HEK293 (cell line): ENCODE results near the gene CLDN15.

Source experiments
- BCL11B ChIP-seq: fragments of 450-650 bp; formaldehyde crosslinking; IDR thresholded peaks from 2 replicates; pipeline ENCODE4 v1.5.1; 2016; ENCODE audit warnings: low read depth, missing biosample characterization, missing genetic modification characterization
- KLF10 ChIP-seq: fragments of 450-650 bp; IDR thresholded peaks from 2 replicates; pipeline ENCODE4 v1.5.1; 2018; ENCODE audit warnings: missing biosample characterization, mild to moderate bottlenecking, missing genetic modification characterization
- SP2 ChIP-seq: fragments of 450-650 bp; formaldehyde crosslinking; IDR thresholded peaks from 2 replicates; pipeline ENCODE4 v1.5.1; 2016; ENCODE audit warnings: missing biosample characterization, missing genetic modification characterization
- YY1 ChIP-seq: fragments of 450-650 bp; formaldehyde crosslinking; IDR thresholded peaks from 2 replicates; pipeline ENCODE4 v1.5.1; 2018; ENCODE audit warnings: missing biosample characterization, missing genetic modification characterization
- ZEB2 ChIP-seq: fragments of 450-650 bp; formaldehyde crosslinking; IDR thresholded peaks from 2 replicates; pipeline ENCODE4 v1.5.1; 2016; ENCODE audit warnings: missing biosample characterization, missing genetic modification characterization
- ZNF10 ChIP-seq: fragments of 450-650 bp; formaldehyde crosslinking; IDR thresholded peaks from 2 replicates; pipeline ENCODE4 v1.5.1; 2017; ENCODE audit warnings: missing biosample characterization, missing genetic modification characterization
- ZNF221 ChIP-seq: fragments of 450-650 bp; formaldehyde crosslinking; IDR thresholded peaks from 2 replicates; pipeline ENCODE4 v1.5.1; 2017; ENCODE audit warnings: missing biosample characterization, missing genetic modification characterization, borderline replicate concordance
- ZNF23 ChIP-seq: fragments of 450-650 bp; formaldehyde crosslinking; IDR thresholded peaks from 2 replicates; pipeline ENCODE4 v1.5.1; 2016; ENCODE audit warnings: missing biosample characterization, missing genetic modification characterization, borderline replicate concordance
- ZNF404 ChIP-seq: fragments of 450-650 bp; formaldehyde crosslinking; IDR thresholded peaks from 2 replicates; pipeline ENCODE4 v1.5.1; 2017; ENCODE audit warnings: missing biosample characterization, missing genetic modification characterization
- ZNF426 ChIP-seq: fragments of 450-650 bp; formaldehyde crosslinking; IDR thresholded peaks from 2 replicates; pipeline ENCODE4 v1.5.1; 2017; ENCODE audit warnings: missing biosample characterization, missing genetic modification characterization, mild to moderate bottlenecking, inconsistent platforms, moderate library complexity
- ZNF521 ChIP-seq: fragments of 450-650 bp; formaldehyde crosslinking; IDR thresholded peaks from 2 replicates; pipeline ENCODE4 v1.5.1; 2017; ENCODE audit warnings: missing biosample characterization, mild to moderate bottlenecking, missing genetic modification characterization
- ZNF560 ChIP-seq: fragments of 450-650 bp; formaldehyde crosslinking; IDR thresholded peaks from 2 replicates; pipeline ENCODE4 v1.5.1; 2017; ENCODE audit warnings: missing biosample characterization, missing genetic modification characterization, borderline replicate concordance
- ZNF610 ChIP-seq: fragments of 450-650 bp; formaldehyde crosslinking; IDR thresholded peaks from 2 replicates; pipeline ENCODE4 v1.5.1; 2016; ENCODE audit warnings: missing biosample characterization, missing genetic modification characterization, borderline replicate concordance
- ZNF707 ChIP-seq: fragments of 450-650 bp; formaldehyde crosslinking; IDR thresholded peaks from 2 replicates; pipeline ENCODE4 v1.5.1; 2016; ENCODE audit warnings: missing biosample characterization, missing genetic modification characterization
- ZSCAN23 ChIP-seq: fragments of 450-650 bp; formaldehyde crosslinking; IDR thresholded peaks from 2 replicates; pipeline ENCODE4 v1.5.1; 2016; ENCODE audit warnings: missing biosample characterization, missing genetic modification characterization
- TF ChIP-seq, protein P1 (sequence below): fragments of 450-650 bp; formaldehyde crosslinking; IDR thresholded peaks from 2 replicates; pipeline ENCODE4 v1.5.1; 2016; ENCODE audit warnings: missing biosample characterization, missing genetic modification characterization
- TF ChIP-seq, protein P2 (sequence below): fragments of 450-650 bp; formaldehyde crosslinking; IDR thresholded peaks from 2 replicates; pipeline ENCODE4 v1.5.1; 2016; ENCODE audit warnings: missing biosample characterization, missing genetic modification characterization
- TF ChIP-seq, protein P3 (sequence below): fragments of 450-650 bp; formaldehyde crosslinking; IDR thresholded peaks from 2 replicates; pipeline ENCODE4 v1.5.1; 2016; ENCODE audit warnings: missing biosample characterization, missing genetic modification characterization
- TF ChIP-seq, protein P4 (sequence below): fragments of 450-650 bp; formaldehyde crosslinking; IDR thresholded peaks from 2 replicates; pipeline ENCODE4 v1.5.1; 2016; ENCODE audit warnings: missing biosample characterization, missing genetic modification characterization
- TF ChIP-seq, protein P5 (sequence below): fragments of 450-650 bp; formaldehyde crosslinking; IDR thresholded peaks from 2 replicates; pipeline ENCODE4 v1.5.1; 2016; ENCODE audit warnings: missing biosample characterization, missing genetic modification characterization
- TF ChIP-seq, protein P6 (sequence below): fragments of 450-650 bp; formaldehyde crosslinking; IDR thresholded peaks from 2 replicates; pipeline ENCODE4 v1.5.1; 2016; ENCODE audit warnings: missing biosample characterization, missing genetic modification characterization
- TF ChIP-seq, protein P7 (sequence below): fragments of 450-650 bp; formaldehyde crosslinking; IDR thresholded peaks from 2 replicates; pipeline ENCODE4 v1.5.1; 2016; ENCODE audit warnings: missing biosample characterization, missing genetic modification characterization
- TF ChIP-seq, protein P8 (sequence below): fragments of 450-650 bp; formaldehyde crosslinking; IDR thresholded peaks from 2 replicates; pipeline ENCODE4 v1.5.1; 2016; ENCODE audit warnings: missing biosample characterization, missing genetic modification characterization

Gene CLDN15

DNA sequence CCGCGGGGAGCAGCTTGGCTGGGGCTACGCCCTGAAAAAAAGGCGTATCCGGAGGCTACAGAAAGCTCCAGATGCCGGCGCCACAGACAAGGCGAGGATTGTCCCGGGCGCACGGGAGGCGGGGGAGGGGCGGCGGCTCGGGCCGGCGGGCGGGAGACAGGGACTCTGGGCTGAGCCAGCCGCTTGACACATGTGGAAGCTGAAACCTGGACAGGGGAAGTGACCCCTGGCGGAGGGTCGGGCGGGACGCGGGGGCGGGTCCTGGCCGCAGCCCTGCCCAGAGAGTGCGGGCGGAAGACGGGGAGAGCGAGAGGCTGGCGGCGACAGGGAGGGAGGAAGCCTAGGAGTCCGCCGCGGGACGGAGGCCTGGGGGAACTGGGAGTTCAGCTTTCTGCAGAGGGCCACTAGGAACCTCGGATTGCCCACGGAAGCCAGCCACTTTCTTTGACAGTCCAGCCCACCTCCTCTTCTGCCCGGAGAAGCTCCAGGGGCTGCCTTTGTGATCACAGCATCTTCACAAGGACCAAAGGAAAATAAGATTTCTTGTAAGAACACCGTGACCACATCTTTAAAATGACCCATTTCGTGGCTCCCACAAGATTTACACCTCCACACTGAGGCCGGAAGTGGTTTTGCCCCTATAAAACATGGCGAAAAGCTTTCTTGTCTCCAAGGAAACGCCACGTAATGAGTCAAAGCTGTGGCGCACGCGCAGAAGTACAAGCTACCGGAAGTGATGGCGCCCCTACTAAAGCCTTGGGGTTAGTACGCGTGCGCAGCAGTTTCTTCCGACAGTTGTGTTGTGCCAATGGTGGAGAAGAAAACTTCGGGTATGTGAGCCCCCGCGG lies 20.0 kb downstream of the CLDN15 start, which contains the start of the genes PLOD3 and ZNHIT1 (continued):
- TF ChIP-seq, protein P1, sequence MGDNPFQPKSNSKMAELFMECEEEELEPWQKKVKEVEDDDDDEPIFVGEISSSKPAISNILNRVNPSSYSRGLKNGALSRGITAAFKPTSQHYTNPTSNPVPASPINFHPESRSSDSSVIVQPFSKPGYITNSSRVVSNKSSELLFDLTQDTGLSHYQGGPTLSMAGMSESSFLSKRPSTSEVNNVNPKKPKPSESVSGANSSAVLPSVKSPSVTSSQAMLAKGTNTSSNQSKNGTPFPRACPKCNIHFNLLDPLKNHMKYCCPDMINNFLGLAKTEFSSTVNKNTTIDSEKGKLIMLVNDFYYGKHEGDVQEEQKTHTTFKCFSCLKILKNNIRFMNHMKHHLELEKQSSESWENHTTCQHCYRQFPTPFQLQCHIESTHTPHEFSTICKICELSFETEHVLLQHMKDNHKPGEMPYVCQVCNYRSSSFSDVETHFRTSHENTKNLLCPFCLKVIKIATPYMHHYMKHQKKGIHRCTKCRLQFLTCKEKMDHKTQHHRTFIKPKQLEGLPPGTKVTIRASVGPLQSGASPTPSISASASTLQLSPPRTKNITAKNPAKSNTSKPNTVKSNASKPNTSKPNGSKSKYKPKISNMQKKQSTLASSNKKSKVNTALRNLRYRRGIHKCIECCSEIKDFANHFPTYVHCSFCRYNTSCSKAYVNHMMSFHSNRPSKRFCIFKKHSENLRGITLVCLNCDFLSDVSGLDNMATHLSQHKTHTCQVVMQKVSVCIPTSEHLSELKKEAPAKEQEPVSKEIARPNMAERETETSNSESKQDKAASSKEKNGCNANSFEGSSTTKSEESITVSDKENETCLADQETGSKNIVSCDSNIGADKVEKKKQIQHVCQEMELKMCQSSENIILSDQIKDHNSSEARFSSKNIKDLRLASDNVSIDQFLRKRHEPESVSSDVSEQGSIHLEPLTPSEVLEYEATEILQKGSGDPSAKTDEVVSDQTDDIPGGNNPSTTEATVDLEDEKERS, result peak; percentile 65; the same call in 1 of the 2 replicates
- TF ChIP-seq ZNF426 (tag by site-specific recombination) (no peak), ZNF521 (tag by site-specific recombination) (no peak), ZEB2 (tag by site-specific recombination) (peak; percentile 46; the same call in 1 of the 2 replicates), ZNF221 (tag by site-specific recombination) (no peak), ZNF610 (tag by site-specific recombination) (no peak), ZNF404 (tag by site-specific recombination) (no peak), ZNF560 (tag by site-specific recombination) (no peak), ZNF23 (tag by site-specific recombination) (no peak), ZNF707 (no peak), BCL11B (tag by site-specific recombination) (no peak), ZNF10 (0 out of 2 replicates have a peak, but pooled peaks have one; percentile 10), ZSCAN23 (tag by site-specific recombination) (no peak), YY1 (peak; percentile 85), SP2 (tag by site-specific recombination) (peak; percentile 92), KLF10 (tag by site-specific recombination) (no peak)
- TF ChIP-seq, protein P2, sequence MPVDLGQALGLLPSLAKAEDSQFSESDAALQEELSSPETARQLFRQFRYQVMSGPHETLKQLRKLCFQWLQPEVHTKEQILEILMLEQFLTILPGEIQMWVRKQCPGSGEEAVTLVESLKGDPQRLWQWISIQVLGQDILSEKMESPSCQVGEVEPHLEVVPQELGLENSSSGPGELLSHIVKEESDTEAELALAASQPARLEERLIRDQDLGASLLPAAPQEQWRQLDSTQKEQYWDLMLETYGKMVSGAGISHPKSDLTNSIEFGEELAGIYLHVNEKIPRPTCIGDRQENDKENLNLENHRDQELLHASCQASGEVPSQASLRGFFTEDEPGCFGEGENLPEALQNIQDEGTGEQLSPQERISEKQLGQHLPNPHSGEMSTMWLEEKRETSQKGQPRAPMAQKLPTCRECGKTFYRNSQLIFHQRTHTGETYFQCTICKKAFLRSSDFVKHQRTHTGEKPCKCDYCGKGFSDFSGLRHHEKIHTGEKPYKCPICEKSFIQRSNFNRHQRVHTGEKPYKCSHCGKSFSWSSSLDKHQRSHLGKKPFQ (tag by site-specific recombination), result no peak
- TF ChIP-seq, protein P3, sequence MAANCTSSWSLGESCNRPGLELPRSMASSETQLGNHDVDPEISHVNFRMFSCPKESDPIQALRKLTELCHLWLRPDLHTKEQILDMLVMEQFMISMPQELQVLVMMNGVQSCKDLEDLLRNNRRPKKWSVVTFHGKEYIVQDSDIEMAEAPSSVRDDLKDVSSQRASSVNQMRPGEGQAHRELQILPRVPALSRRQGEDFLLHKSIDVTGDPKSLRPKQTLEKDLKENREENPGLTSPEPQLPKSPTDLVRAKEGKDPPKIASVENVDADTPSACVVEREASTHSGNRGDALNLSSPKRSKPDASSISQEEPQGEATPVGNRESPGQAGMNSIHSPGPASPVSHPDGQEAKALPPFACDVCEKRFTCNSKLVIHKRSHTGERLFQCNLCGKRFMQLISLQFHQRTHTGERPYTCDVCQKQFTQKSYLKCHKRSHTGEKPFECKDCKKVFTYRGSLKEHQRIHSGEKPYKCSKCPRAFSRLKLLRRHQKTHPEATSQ (tag by site-specific recombination), result no peak
- TF ChIP-seq, protein P4, sequence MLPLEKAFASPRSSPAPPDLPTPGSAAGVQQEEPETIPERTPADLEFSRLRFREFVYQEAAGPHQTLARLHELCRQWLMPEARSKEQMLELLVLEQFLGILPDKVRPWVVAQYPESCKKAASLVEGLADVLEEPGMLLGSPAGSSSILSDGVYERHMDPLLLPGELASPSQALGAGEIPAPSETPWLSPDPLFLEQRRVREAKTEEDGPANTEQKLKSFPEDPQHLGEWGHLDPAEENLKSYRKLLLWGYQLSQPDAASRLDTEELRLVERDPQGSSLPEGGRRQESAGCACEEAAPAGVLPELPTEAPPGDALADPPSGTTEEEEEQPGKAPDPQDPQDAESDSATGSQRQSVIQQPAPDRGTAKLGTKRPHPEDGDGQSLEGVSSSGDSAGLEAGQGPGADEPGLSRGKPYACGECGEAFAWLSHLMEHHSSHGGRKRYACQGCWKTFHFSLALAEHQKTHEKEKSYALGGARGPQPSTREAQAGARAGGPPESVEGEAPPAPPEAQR (tag by site-specific recombination), result no peak
- TF ChIP-seq, protein P5, sequence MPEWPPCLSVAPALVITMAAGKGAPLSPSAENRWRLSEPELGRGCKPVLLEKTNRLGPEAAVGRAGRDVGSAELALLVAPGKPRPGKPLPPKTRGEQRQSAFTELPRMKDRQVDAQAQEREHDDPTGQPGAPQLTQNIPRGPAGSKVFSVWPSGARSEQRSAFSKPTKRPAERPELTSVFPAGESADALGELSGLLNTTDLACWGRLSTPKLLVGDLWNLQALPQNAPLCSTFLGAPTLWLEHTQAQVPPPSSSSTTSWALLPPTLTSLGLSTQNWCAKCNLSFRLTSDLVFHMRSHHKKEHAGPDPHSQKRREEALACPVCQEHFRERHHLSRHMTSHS (tag by site-specific recombination), result no peak
- TF ChIP-seq, protein P6, sequence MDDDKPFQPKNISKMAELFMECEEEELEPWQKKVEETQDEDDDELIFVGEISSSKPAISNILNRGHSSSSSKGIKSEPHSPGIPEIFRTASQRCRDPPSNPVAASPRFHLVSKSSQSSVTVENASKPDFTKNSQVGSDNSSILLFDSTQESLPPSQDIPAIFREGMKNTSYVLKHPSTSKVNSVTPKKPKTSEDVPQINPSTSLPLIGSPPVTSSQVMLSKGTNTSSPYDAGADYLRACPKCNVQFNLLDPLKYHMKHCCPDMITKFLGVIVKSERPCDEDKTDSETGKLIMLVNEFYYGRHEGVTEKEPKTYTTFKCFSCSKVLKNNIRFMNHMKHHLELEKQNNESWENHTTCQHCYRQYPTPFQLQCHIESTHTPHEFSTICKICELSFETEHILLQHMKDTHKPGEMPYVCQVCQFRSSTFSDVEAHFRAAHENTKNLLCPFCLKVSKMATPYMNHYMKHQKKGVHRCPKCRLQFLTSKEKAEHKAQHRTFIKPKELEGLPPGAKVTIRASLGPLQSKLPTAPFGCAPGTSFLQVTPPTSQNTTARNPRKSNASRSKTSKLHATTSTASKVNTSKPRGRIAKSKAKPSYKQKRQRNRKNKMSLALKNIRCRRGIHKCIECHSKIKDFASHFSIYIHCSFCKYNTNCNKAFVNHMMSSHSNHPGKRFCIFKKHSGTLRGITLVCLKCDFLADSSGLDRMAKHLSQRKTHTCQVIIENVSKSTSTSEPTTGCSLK (tag by site-specific recombination), result no peak
- TF ChIP-seq, protein P7, sequence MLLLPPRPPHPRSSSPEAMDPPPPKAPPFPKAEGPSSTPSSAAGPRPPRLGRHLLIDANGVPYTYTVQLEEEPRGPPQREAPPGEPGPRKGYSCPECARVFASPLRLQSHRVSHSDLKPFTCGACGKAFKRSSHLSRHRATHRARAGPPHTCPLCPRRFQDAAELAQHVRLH (tag by site-specific recombination), result no peak
- TF ChIP-seq, protein P8, sequence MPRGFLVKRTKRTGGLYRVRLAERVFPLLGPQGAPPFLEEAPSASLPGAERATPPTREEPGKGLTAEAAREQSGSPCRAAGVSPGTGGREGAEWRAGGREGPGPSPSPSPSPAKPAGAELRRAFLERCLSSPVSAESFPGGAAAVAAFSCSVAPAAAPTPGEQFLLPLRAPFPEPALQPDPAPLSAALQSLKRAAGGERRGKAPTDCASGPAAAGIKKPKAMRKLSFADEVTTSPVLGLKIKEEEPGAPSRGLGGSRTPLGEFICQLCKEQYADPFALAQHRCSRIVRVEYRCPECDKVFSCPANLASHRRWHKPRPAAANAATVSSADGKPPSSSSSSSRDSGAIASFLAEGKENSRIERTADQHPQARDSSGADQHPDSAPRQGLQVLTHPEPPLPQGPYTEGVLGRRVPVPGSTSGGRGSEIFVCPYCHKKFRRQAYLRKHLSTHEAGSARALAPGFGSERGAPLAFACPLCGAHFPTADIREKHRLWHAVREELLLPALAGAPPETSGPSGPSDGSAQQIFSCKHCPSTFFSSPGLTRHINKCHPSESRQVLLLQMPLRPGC, result peak; percentile 47; the same call in 1 of the 2 replicates
